HG03175 (cell line): ENCODE results near the gene DGKE.

ENCODE experiments used
- ATAC-seq: cut with Tn5 transposase; IDR thresholded peaks from one replicate; pipeline ENCODE4 v1.9.1; 2021; ENCODE audit warnings: mild to moderate bottlenecking, moderate library complexity; ENCODE audit not compliant: unreplicated experiment

The DGKE gene

DNA sequence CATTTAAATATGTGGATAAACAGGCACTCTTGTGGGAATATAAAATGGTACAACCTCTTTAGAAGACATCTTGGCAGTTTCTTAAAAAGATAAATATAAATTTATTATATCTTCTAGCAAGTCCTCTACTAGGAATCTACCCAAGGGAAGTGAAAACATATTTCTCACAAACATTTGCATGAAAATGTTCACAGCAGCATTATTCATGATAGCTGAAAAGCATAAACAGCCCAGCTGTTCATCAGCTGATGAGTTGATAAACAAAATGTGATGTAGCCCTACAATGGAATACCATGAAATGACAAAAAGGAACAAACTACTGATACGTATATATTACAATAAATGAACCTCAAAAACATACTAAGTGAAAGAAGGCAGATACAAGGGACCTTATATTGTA, 12.0 kb downstream of the DGKE start:
- no peak for ATAC-seq

DNA sequence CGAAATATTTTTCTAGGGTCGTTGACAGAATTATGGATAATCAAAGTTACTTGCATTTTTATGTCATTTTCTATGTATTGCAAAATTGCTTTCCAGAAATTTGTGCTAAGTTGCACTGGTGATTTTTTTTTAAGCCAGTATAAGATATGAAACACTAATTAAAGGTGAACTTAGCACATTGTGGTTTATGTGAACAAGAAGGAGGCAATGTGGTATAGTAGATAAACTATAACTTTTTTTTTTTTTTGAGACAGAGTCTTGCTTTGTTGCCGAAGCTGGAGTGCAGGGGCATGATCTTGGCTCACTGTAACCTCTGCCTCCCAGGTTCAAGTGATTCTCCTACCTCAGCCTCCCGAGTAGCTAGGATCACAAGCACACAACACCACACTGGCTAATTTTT, 13.2 kb downstream of the DGKE start:
- ATAC-seq = no peak

DNA sequence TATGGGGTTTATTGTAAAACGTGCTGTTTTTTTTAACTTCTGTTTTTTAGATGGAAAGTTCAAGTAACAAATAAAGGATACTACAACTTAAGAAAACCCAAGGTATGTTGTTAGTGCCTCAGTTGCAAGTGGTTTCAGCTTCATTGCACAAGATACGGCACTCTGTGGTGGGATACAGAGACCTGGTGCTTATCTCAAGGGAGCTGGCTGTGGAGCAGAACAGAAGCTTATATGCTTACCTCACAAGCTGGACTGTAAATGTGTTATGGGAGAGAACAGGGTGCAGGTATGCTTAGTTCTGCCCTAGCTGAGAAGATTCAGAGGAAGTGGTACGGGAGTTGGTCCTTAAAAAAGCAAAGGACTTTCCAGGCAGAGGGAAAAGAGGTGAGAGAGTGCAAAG, 15.2 kb downstream of the DGKE start:
- no peak for ATAC-seq

DNA sequence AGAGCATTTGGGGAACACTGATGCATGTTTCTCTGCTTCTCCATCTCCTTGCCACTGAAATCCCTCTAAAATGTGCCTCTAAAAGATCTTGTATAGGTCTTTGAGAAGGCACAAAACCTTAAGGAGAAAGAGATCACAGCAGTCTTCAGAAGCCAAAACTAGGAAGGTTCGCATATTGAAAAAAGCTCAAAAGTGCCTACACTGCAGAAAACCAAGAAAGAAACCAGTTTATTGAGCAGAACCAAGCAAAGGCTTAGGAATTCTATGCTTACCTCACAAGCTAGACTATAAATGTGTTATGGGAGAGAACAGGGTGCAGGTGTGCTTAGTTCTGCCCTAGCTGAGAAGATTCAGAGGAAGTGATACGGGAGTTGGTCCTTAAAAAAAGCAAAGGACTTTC, 16.6 kb downstream of the DGKE start:
- ATAC-seq = no peak

DNA sequence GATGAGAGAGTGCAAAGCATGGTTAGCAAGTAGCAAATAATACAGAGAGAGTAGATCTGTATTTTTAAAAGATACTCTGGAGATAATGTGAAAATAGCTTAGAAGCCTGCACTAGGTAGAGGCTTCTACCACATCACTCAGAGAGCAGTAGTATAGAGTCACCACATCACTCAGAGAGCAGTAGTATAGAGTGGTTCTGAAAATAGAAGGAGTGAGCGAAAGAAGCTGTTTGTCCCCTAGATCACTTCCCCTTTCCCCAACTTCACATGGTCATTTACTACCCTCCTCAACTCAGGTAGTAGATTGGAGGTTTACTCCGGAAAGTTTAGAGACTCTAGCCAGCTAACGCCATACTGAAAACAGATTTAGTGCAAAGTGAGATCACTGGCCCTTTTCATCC, 17.1 kb downstream of the DGKE start:
- ATAC-seq = no peak

DNA sequence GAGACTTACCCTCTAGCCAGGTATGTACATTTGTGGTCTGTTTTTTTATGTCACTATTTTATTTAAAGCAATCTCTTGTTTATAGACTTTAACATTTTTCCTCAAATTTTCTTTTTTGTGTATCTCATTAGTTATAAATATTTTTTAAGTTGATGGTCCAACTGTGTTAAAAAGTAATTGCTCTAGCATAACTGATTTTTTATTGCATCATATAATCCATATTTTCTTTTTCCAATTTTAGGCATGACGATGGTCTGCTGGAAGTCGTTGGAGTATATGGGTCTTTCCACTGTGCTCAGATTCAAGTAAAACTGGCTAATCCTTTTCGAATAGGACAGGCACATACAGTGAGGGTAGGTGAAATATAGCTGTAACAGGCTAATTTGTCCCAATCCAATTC, 27.9 kb downstream of the DGKE start:
- no peak for ATAC-seq

DNA sequence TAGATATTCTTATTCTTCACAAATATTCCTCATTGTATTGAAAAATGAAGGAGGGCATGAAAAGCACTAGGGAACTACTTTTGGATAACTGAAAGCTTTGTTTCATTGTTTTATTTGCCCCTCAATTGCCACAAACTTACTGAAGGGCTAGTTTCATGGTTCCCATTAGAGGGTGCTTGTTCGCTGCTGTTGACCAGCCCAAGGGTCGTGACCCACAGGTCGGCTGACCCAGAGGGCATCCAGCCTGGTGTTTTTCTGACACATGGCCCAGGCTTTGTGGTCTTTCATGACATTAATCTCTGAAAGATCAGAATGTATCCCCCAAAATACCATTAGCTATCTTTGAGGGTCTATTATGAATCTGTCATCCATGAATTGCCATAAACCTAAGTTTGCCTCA, 30.0 kb downstream of the DGKE start:
- ATAC-seq = no peak

DNA sequence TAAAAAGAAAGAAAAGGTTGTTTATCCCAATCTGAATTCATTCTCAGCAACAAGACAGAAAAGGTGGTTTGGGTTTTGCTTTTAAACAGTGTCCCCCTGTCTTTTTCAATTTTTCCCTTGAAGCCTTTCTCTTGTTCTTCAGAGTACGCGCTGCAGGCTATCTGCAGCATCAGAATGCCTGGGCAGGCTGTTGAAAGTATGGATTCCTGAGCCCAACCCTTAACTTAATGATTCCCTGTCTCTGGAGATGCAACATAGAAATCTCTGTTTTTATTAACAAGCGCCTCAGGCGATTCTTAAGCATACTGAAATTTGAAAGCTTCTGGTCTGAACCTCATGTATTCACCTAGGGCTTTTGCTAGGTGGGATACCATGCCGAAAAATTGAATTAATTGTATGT, 32.1 kb downstream of the DGKE start:
- ATAC-seq = no peak

DNA sequence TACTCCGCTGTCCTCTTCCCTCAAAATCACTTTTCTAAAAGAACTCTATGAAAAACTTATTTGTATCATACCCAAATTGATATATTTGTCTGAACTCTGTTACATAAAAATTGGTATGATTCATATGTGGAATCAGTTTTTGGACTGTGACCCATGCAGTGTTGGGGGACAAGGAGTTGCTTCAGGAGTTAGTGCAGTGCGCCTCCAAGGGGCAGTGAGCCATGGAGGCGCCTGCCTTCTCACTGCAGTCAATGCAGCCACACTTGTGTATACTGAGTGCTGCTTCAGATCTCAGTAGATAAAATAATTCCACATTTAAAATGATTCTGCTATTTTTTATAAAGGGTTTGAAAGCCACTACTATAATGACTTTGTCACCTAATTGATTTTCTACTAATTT, 32.5 kb downstream of the DGKE start:
- no peak for ATAC-seq

DNA sequence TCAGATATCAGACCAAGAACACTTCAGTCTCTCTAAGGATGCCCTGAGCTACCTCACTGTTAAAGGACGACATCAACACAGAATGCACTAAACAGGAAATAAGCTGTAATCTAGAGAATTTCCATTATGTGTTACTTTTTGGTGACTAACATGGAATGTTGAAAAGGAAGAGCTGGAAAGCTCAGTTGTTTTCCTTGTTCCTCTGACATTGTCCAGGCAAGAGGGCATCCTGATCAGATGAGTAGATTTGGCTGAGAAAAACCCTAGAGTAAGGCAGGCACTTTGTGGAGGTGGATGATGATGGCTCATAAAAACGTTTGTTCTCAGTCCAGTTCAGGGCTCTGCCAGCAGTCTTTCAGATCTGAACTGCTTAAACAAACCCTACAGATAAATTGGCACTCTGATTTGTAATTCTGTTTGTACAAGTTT, 34.0 kb downstream of the DGKE start:
- no peak for ATAC-seq

DNA sequence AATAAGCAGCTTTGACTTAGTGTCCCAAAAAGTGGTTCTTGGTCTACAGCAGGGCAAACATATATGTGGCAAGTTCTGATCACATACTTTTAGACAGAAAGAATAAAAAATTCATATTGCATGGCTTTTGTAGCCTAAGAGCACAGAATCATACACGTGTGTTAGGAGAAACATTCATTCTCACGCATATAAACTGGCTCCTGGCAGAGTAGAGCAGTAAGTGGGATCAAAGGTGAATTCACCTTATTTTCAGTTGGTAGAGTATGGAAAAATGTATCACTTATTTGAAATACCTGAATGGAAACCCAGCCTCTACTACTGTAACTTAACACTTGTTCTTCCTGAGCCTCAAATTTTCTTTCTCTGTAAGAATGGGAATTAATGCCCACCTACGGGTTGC, 34.8 kb downstream of the DGKE start:
- no peak for ATAC-seq

DNA sequence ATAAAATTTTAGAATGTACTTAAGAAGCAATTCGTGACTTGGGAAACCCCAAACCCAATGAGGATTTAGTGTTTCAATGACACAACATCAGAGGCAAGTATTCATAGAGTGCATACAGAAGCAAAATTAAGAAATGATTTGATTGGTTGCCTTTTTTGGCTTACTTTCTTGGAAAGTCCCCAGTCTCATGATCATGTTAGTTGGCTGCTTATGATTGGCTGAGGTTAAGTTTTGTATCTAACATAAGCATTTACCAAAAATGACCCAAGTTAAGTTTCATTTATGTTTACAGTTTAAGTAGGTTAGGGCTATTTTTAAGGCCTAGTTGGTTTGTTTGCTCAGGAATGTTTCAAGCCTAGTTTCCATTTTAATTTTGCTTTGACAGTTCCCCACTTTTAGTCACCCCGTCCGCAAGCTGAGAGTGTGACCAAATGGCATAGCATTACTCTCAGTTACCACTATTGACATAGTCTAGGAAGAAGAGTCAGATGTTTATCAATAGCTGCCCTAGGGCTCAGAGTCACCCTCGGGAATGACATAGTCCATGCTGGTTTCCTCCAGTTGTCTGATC, 36.2 kb downstream of the DGKE start:
- ATAC-seq = no peak

DNA sequence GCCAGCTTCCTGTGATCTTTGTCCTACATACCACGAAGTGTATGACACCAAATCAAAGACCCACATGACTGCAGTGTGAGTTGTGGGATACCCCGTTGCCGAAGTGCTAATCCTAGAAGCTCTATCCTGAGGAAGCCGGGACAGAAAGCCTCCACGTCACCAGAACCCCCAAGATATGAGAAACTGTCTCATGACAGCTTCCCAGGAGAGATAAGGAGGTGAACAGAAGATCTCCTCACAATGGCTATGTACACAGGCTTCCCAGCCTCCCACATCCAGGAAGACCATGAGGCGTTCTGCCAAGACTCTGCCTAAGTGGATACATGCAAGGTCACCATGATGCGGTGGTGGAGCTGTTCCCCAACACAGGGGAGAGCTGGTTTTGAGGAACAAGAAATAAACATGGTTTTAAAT, 42.8 kb downstream of the DGKE start:
- no peak for ATAC-seq

DNA sequence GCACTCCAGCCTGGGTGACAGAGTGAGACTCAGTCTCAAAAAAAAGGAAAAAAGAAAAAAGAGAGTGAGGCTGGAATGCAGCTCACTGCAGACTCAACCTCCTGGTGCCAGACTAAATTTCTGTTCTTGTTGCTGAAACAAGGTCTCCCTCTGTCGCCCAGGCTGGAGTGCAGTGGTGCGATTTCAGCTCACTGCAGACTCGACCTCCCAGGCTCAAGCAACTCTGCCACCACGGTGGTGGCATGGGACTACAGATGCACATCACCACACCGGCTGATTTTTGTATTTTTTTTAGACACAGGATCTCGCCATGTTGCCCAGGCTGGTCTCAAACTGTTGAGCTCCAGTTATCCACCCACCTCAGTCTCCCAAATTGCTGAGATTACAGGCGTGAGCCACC, 45.3 kb downstream of the DGKE start:
- no peak for ATAC-seq

DNA sequence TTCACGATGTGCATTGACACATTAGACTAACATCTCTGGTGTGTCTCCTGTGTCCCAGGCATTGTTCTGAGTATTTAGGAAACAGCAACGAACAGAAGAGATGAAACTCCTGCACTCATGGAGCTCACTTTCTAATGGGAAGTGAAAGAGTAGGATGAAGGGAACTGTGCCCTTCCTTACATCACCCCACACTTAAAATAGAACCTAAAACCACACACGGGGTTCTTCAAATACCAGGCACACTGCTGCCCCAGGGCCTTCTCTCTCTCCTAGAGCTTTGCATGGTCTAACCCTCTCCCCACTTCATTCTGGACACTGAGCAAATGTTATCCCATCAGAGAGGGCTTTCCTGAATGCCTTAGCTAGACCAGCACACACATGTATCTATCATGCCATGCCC, 46.2 kb downstream of the DGKE start:
- no peak for ATAC-seq

DNA sequence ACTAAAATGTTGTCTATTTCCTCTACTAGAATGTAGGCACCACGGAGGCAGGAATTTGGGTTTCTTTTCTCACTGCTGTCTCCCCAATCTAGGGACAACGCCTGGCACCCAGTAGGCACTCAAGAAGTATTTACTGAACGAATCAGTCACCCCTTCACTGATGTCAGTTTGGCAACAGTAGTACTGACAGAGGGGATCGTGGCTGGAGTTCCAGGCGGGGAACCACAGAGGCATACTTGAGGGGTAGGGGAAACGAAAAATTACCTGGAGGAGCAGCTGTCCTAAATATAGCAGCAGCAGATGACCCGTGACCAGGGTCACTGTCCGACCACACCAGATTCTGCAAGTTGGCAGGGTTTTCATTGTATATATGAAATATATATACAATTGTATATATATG, 46.6 kb downstream of the DGKE start:
- ATAC-seq = no peak

DNA sequence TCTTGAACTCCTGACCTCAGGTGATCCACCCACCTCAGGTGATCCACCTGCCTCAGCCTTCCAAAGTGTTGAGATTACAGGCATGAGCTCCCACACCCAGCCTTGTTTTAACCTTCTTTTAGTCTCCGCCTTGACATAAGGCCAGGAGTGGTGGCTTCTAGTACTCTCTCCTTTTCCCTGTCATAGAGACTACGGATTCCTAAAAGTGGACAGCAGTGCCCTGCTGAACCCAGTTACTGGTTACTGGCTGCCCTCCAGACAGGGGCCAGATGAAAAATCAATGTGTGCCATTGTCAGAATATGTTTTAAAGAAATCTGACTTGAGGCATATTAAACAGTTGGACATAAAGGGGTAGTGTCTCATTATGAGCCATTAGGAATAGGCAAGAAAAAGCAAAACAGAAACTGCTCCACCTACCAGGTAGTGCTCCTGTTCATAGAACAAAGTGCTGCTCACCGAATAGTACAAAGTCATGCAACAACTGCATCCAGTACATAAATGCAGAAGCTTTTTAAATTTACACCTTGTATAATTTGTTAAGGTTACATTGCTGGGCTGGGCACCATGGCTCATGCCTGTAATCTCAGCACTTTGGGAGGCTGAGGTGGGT, 47.8 kb downstream of the DGKE start:
- no peak for ATAC-seq

DNA sequence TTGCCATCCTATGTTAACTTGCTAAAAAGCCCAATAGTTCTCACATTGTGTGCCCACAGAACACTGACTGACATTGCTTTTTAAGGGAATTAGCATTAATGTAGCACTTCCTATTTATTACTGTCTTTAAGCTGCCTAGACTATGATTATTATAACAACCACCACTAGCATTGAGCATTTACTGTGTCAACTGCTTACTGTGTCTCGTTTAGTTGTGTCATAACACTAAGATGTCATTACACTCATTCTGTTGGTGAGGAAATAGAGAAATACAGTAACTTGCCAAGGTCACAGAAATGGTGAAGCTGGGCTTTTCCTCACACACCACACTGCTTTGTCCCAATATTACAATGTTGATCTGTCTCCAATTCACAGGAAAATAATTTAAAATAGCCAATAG, 49.7 kb downstream of the DGKE start:
- no peak for ATAC-seq

DNA sequence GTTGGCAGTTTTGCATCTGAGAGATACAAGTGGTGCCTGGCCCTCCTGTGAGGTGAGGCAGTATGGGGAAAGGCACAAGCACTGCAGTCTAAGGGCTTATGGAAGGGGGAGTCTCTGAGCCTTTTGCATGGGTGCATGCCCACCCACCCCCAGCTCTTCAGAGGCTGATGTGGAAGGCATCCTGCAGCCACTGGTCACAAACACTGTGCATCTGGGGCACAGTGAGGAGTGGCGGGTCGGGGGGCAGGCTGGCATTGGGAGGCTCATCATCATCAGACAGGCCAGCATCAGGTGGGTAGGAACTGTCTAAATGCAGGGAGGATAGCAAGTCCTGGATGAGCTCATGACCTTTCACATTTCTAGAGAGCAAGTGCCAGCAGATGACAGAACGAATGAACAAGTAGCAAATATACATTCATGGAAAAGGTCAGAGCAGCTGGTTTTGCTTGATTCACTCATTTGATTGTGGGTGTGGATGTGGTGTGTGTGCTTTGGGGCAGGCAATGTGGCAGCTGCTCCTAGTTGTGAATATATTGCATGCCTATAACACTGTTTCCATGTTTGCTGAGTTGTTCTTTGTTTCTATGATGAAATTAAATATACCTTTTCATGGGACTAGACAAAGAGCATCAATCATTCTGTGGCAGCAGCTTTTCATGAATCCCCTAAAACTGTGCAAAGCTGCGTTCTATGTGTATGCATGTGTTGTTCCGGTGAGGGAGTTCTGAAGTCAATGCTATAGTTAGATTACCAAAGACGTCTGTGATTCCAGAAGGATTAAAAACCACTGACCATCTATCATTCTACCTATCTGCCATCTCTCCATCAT, 50.7 kb downstream of the DGKE start:
- no peak for ATAC-seq

DNA sequence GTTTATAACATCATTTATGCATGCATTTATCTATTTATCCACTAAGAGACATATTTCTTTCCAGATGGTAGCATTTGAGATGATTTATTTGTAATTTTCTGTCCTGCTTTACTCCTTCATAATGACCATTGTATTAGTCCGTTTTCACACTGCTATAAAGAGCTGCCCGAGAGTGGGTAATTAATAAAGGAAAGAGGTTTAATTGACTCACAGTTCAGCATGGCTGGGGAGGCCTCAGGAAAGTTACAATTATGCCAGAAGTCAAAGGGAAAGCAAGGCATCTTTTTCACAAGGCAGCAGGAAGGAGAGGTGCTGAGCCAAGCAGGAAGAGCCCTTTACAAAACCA, 51.3 kb downstream of the DGKE start:
- no peak for ATAC-seq

DNA sequence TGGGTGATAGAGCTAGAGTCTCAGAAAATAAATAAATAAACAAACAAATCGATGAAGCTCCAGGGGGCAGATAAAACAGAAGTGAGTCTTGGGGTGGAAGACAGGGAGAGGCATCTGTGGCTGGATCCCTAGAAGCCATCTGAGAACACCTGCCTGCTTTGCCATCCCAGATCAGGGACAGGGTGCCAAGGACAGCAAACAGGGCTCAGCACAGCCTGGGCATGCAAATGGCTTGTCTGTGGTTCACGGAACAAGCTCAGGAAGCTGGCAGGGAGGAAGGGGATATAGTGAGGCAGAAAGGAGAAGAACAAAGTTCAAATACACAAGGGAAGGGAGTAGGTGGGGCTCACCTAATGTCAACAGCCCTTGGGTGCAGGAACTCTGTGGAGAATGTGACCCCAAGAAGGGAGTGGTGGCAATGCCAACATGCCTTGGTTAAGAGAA, 52.4 kb downstream of the DGKE start:
- no peak for ATAC-seq

DNA sequence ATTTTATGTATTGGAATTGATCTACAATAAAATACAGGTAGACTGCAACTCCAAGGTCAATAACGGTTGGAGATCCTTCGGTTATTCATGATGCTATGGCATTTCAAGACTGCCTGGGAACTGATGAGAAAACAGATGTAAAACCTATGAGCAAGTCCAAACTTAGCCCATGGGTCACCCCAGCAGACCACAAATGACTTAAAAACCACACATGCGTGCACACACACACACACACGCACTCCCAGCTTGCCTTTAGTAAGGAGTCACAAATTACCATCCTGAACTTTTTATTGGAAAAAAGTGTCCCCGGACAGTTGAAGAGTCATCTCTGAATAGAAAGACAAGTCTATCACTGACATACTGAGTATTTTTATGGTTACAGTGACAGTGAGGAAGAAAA, 53.2 kb downstream of the DGKE start:
- ATAC-seq = no peak
